ENCODE measurements around the gene MDK. TPM values are rescaled to one million over a fixed set of nuclear protein-coding genes. Genes with fewer than 3 reads are reported as not detected.

Gene MDK
- total RNA-seq, 1 donor from 2014 or later = 26.1 TPM

- no peaks in the 10 kb centered on the region for H3K9me3 ChIP-seq
- no peak overlapping the region for H3K27ac ChIP-seq
- H3K27me3 ChIP-seq (ENCODE audit: low read depth) = no peaks in the 10 kb centered on the region
- no peak for DNase-seq
- peaks cover 81% of the 10 kb centered on the region for H3K36me3 ChIP-seq
- no peak for ATAC-seq
- no peak overlapping the region for H3K4me3 ChIP-seq
- H3K4me1 ChIP-seq = no peaks in the 10 kb centered on the region
- intact Hi-C loops (cut with DNase I) = no loop called here
- TF ChIP-seq CTCF (IDR thresholded peaks at IDR 0.05) = no peak
Measured at GRCh38 chr11:46414879-46415278, 33.4 kb downstream of the MDK start.

DNA sequence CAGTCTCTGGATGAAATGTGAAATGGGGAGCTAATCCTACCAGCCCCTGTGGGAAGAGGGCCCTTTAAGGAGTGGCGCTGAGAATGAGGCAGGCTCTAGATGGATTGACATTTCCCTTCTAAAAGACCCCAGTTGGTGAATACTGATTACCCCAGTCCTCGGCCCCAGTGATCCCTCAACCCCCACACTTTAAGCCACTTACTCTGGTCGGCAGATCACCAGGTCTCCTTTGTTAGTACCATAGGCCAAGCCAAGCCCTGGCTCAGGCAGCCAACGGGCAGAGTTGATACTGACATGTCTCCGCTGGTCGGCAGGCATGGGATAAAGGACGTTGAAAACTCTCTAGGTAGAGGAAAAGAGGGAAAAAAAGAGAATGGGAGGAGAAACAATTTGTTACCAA, 36.2 kb downstream of the MDK start:
- H3K36me3 ChIP-seq = peaks cover 79% of the 10 kb centered on the region
- no peaks in the 10 kb centered on the region for H3K27me3 ChIP-seq (ENCODE audit: low read depth)
- H3K27ac ChIP-seq = no peak overlapping the region
- H3K4me3 ChIP-seq = no peak overlapping the region
- no peak for DNase-seq
- no peak for TF ChIP-seq CTCF (IDR thresholded peaks at IDR 0.05)
- H3K4me1 ChIP-seq = no peaks in the 10 kb centered on the region
- no peak for ATAC-seq
- no peaks in the 10 kb centered on the region for H3K9me3 ChIP-seq
- intact Hi-C loops (cut with DNase I) = no loop called here

DNA sequence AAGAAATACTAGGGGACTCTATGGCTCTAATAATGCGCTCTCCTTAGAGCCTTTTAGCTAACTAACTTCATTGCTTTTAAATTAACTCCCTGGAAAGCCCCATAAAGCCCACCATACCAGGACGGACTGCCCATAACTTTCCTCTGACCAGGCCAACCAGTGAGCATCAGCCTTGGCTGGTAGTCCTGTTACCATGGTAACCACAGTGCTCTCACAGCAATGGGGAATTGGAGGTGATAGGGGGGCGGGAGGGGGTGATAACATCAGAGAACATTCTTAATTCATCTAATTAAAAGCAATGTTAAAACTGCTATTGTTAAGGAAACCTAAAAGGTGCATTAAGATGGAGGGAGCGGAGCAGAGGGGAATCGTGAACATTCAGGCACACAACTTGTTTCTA, 37.3 kb downstream of the MDK start:
- DNase-seq = no peak
- ATAC-seq = no peak
- Histone ChIP-seq H3K27ac (no peak overlapping the region), H3K4me1 (no peaks in the 10 kb centered on the region), H3K9me3 (no peaks in the 10 kb centered on the region), H3K27me3 (ENCODE audit: low read depth) (no peaks in the 10 kb centered on the region), H3K4me3 (no peak overlapping the region), H3K36me3 (peaks cover 74% of the 10 kb centered on the region)
- intact Hi-C loops (cut with DNase I) = no loop called here
- no peak for TF ChIP-seq CTCF (IDR thresholded peaks at IDR 0.05)

GRCh38 chr11:46420513-46420912, 39.0 kb downstream of the MDK start:
- H3K9me3 ChIP-seq = no peaks in the 10 kb centered on the region
- DNase-seq (no peak), ATAC-seq (no peak)
- H3K27ac ChIP-seq = no peak overlapping the region
- no peak overlapping the region for H3K4me3 ChIP-seq
- no peaks in the 10 kb centered on the region for H3K4me1 ChIP-seq
- peaks cover 60% of the 10 kb centered on the region for H3K36me3 ChIP-seq
- no peak for TF ChIP-seq CTCF (IDR thresholded peaks at IDR 0.05)
- no peaks in the 10 kb centered on the region for H3K27me3 ChIP-seq (ENCODE audit: low read depth)
- intact Hi-C loops (cut with DNase I) = no loop called here

DNA sequence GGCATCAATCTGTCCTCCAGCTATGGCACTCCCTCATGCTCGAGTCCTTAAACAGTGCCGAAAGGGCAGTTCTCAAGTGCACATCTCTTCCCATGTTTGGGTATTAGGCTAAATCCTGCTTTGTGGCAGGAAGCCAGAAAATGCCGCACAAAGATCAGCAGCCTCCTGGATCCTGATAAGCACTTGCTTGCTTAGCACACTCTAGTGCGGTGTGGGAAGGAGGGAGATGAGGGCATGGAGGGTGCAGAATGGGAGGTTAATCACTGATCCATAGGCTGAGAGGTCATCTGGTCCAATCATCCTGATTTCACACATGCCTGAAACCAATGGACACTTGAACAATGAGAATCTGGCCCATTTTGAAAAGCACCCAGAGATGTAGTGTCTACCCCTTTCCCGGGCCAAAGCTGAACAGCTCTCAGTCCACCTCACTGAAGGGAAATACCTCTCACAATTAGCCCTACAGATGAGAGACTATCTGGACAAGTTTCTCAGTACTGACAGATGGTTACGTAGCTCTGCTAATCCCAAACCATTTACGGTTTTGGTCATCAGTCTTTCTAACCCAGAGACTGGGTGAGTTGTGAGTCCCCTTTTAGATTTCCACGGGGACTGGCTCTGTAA, 39.9 kb downstream of the MDK start:
- no peaks in the 10 kb centered on the region for H3K4me1 ChIP-seq
- no peaks in the 10 kb centered on the region for H3K27me3 ChIP-seq (ENCODE audit: low read depth)
- no peak for TF ChIP-seq CTCF (IDR thresholded peaks at IDR 0.05)
- no peak overlapping the region for H3K27ac ChIP-seq
- H3K4me3 ChIP-seq = no peak overlapping the region
- intact Hi-C loops (cut with DNase I) = no loop called here
- DNase-seq = no peak
- ATAC-seq = no peak
- H3K9me3 ChIP-seq = no peaks in the 10 kb centered on the region
- peaks cover 55% of the 10 kb centered on the region for H3K36me3 ChIP-seq

Measured in lower lobe of right lung (tissue), 2 donors.